ENCODE data around the gene TXNRD2.

The TXNRD2 gene

DNA sequence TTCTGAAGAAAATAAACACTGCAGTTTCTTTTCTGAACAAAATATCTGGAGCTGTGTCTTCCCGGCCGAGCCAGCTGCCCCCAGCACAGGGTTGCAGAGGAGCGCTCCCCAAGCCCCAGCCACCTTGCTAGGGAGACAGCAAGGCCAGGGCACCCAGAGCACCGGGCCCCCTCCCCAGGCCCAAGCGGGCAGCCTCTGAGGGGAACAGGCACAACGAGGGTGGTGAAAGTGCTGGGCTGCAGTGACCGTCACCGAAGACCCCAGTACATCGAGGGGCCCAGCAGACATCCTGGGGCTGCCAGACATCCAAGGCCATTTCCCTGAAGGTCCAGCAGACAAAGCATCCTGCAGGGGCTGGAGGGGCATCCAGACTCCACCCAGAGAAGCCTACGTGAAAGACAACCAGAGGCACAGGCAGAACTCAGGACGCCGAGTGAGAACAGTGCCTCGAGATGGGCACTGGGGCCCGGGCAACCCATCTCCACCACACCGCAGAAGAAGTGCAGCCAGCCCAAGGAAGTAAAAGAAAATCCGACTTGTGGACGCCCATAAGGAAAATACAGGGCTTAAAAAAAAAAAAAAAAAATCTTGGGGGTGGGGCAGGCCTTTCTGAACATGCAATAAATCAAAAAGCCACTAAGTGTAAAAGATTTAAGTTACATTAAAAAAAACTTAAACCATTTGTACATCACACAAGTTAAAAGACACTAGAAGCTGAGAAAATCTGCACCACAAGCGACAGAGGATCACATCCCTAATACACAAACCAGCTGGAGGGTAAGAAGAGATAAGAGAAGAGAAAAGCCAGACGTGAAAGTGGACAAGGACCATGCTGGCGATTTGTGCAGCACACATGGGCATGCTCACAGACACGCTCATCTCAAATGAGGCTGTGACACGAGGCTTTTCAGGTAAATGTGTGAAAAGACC is 36.0 kb downstream of the TXNRD2 start:
- H3K36me3 ChIP-seq (ENCODE audit: insufficient read depth, insufficient read length, low read length): peaks cover 5% of the 10 kb centered on the region
- no peaks in the 10 kb centered on the region for H3K9me3 ChIP-seq (ENCODE audit: insufficient read depth, low read length)
- H3K4me3 ChIP-seq (ENCODE audit: insufficient read length, low read depth): no peak overlapping the region
- H3K4me1 ChIP-seq (ENCODE audit: insufficient read depth, insufficient read length): peaks cover 16% of the 10 kb centered on the region
- H3K27me3 ChIP-seq (ENCODE audit: insufficient read depth, insufficient read length): no peaks in the 10 kb centered on the region
- no peak for DNase-seq (ENCODE audit: low read depth, low spot score)
- no peak for TF ChIP-seq YY1 (IDR thresholded peaks at IDR 0.05; ENCODE audit: insufficient read depth, insufficient read length)
- TF ChIP-seq SUZ12 (IDR thresholded peaks at IDR 0.05; ENCODE audit: extremely low read depth, insufficient read depth, insufficient read length): no peak
- no peak for TF ChIP-seq ZNF274 (IDR thresholded peaks at IDR 0.05; ENCODE audit: low read depth, low read length)
- peak overlapping the region; percentile 21 for H3K9ac ChIP-seq (ENCODE audit: insufficient read length, low read depth)

DNA sequence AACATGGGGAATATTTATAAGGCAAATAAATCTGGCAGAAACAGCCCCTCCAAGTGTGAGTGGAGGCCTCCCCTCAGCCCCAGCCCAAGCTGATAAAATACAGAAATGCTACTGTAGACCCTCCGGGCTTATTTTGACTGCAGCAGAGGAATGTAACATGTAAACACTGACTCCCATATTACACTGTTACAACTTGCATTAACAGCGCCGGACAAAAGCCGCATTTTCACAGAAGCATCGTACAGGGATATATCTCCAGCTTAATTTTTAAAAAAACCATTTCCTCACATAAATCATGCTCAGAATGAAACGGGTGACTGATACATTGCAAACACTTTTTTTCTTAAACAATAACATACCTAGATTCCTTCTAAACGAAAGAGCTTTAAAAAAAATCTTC is 36.7 kb downstream of the TXNRD2 start:
- peaks cover 5% of the 10 kb centered on the region for H3K36me3 ChIP-seq (ENCODE audit: insufficient read depth, insufficient read length, low read length)
- no peak for TF ChIP-seq YY1 (IDR thresholded peaks at IDR 0.05; ENCODE audit: insufficient read depth, insufficient read length)
- TF ChIP-seq SUZ12 (IDR thresholded peaks at IDR 0.05; ENCODE audit: extremely low read depth, insufficient read depth, insufficient read length): no peak
- no peak for TF ChIP-seq ZNF274 (IDR thresholded peaks at IDR 0.05; ENCODE audit: low read depth, low read length)
- no peaks in the 10 kb centered on the region for H3K27me3 ChIP-seq (ENCODE audit: insufficient read depth, insufficient read length)
- no peak for DNase-seq (ENCODE audit: low read depth, low spot score)
- H3K4me1 ChIP-seq (ENCODE audit: insufficient read depth, insufficient read length): peaks cover 16% of the 10 kb centered on the region
- H3K9me3 ChIP-seq (ENCODE audit: insufficient read depth, low read length): no peaks in the 10 kb centered on the region
- H3K9ac ChIP-seq (ENCODE audit: insufficient read length, low read depth): no peak overlapping the region
- no peak overlapping the region for H3K4me3 ChIP-seq (ENCODE audit: insufficient read length, low read depth)

DNA sequence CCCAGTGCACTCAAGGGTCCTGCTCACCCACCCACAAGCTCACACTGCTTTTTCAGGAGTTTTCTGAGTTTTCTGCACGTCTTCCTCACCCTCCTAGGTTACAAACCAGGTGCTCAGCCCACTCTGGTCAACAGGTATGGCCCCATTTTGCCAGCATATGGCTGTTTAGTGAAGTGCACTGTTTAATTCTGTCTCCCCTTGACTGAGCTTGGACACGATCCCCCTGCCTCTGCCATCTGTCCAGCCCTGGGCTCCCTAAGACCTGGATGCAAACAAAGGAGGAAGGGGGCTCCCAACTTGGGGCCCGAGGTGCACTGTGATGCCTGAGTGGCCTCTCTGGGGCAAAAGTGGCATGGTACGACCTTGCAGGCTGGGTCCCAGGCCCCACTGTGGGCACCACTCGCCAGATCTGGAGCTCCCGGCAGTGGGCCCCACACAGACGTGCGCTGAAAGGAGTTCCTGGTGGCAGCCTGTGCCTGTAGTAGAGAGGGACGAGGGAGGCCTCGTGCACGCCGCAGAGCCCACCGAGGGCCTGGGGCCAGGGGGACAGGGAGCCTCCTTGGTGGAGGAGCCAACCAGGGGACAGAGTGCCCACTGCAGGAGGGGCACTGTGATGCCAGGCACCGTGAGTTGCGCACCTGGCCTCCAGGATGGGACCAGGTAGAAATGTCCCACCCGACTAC is 37.3 kb downstream of the TXNRD2 start:
- TF ChIP-seq SUZ12 (IDR thresholded peaks at IDR 0.05; ENCODE audit: extremely low read depth, insufficient read depth, insufficient read length): no peak
- no peak for TF ChIP-seq ZNF274 (IDR thresholded peaks at IDR 0.05; ENCODE audit: low read depth, low read length)
- Histone ChIP-seq H3K4me1 (ENCODE audit: insufficient read depth, insufficient read length) (peaks cover 11% of the 10 kb centered on the region), H3K36me3 (ENCODE audit: insufficient read depth, insufficient read length, low read length) (peaks cover 5% of the 10 kb centered on the region), H3K9ac (ENCODE audit: insufficient read length, low read depth) (no peak overlapping the region), H3K9me3 (ENCODE audit: insufficient read depth, low read length) (no peaks in the 10 kb centered on the region), H3K4me3 (ENCODE audit: insufficient read length, low read depth) (no peak overlapping the region), H3K27me3 (ENCODE audit: insufficient read depth, insufficient read length) (no peaks in the 10 kb centered on the region)
- no peak for DNase-seq (ENCODE audit: low read depth, low spot score)

DNA sequence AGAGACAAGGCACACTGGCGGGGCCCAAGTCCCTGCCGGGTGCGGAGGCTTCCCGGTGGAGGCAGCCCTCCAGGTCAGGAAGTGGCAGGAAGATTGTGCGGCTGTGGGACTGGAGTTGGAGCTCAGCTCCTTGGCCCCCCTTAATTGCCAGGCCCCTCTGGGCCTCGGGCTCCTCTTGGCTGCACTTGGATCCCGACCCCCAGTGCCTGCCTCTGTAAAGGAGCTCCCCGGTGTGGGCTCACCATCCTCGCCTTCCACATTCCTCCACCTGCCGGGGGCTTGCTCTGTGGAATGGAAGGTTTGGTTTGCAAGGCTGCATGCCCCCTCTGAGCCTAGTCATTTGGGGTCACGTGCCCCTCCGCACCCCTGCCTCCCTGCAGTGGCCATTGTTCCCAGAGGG is 38.1 kb downstream of the TXNRD2 start:
- Histone ChIP-seq H3K36me3 (ENCODE audit: insufficient read depth, insufficient read length, low read length) (peaks cover 5% of the 10 kb centered on the region), H3K4me1 (ENCODE audit: insufficient read depth, insufficient read length) (peaks cover 11% of the 10 kb centered on the region), H3K9me3 (ENCODE audit: insufficient read depth, low read length) (no peaks in the 10 kb centered on the region), H3K27me3 (ENCODE audit: insufficient read depth, insufficient read length) (no peaks in the 10 kb centered on the region), H3K4me3 (ENCODE audit: insufficient read length, low read depth) (no peak overlapping the region), H3K9ac (ENCODE audit: insufficient read length, low read depth) (no peak overlapping the region)
- TF ChIP-seq ZNF274 (IDR thresholded peaks at IDR 0.05; ENCODE audit: low read depth, low read length) (no peak), YY1 (IDR thresholded peaks at IDR 0.05; ENCODE audit: insufficient read depth, insufficient read length) (no peak)
- no peak for DNase-seq (ENCODE audit: low read depth, low spot score)

DNA sequence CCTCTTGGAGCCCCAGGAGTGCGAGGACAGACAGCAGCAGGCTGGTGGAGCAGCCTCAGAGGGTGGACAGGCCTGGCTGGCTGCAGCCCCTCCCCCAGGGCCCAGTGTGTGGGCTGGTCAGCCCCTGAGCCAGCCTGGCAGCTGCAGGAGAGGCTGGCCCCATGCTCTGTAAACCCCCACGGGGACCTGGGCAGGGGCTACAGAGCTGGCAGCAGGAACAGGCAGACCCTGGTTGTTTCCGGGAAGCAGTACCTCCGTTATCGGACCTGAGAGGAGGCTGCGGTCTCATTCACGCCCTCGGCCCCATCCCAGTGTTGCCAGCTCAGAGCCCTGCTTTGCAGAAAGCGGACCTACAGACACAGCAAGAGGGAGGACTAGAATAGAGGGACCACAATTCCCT is 38.6 kb downstream of the TXNRD2 start:
- Histone ChIP-seq H3K36me3 (ENCODE audit: insufficient read depth, insufficient read length, low read length) (peaks cover 7% of the 10 kb centered on the region), H3K27me3 (ENCODE audit: insufficient read depth, insufficient read length) (no peaks in the 10 kb centered on the region), H3K4me1 (ENCODE audit: insufficient read depth, insufficient read length) (peaks cover 11% of the 10 kb centered on the region), H3K9me3 (ENCODE audit: insufficient read depth, low read length) (no peaks in the 10 kb centered on the region), H3K9ac (ENCODE audit: insufficient read length, low read depth) (no peak overlapping the region), H3K4me3 (ENCODE audit: insufficient read length, low read depth) (no peak overlapping the region)
- no peak for DNase-seq (ENCODE audit: low read depth, low spot score)
- TF ChIP-seq ZNF274 (IDR thresholded peaks at IDR 0.05; ENCODE audit: low read depth, low read length): no peak
- TF ChIP-seq YY1 (IDR thresholded peaks at IDR 0.05; ENCODE audit: insufficient read depth, insufficient read length): no peak
- TF ChIP-seq SUZ12 (IDR thresholded peaks at IDR 0.05; ENCODE audit: extremely low read depth, insufficient read depth, insufficient read length): no peak

DNA sequence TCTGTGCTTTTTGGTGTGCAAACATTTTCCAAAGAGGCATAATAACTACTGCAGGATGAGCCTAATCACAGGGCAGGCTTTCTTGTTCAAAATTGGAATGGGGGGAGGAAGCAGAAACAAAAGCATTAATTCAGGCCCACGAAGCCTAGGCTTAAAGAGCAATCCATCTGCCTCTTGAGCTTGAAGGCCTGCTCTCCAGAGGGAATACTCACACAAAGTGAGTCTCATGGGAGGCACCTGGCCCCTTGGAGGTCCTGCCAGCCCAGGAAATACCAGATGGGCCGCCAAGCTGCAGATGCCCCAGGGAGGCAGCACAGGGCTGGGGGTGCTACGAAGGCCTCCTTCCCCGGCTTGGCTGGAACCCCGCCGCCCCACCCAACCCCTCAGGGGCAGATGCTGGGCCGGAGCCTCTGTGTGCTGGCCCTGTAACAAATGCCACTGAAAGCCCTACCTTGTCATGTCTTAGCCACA is 39.3 kb downstream of the TXNRD2 start:
- peaks cover 11% of the 10 kb centered on the region for H3K4me1 ChIP-seq (ENCODE audit: insufficient read depth, insufficient read length)
- no peak for DNase-seq (ENCODE audit: low read depth, low spot score)
- no peak for TF ChIP-seq YY1 (IDR thresholded peaks at IDR 0.05; ENCODE audit: insufficient read depth, insufficient read length)
- no peak for TF ChIP-seq SUZ12 (IDR thresholded peaks at IDR 0.05; ENCODE audit: extremely low read depth, insufficient read depth, insufficient read length)
- no peak for TF ChIP-seq ZNF274 (IDR thresholded peaks at IDR 0.05; ENCODE audit: low read depth, low read length)
- no peaks in the 10 kb centered on the region for H3K27me3 ChIP-seq (ENCODE audit: insufficient read depth, insufficient read length)
- H3K36me3 ChIP-seq (ENCODE audit: insufficient read depth, insufficient read length, low read length): peaks cover 14% of the 10 kb centered on the region
- no peaks in the 10 kb centered on the region for H3K9me3 ChIP-seq (ENCODE audit: insufficient read depth, low read length)
- H3K9ac ChIP-seq (ENCODE audit: insufficient read length, low read depth): no peak overlapping the region
- H3K4me3 ChIP-seq (ENCODE audit: insufficient read length, low read depth): no peak overlapping the region

DNA sequence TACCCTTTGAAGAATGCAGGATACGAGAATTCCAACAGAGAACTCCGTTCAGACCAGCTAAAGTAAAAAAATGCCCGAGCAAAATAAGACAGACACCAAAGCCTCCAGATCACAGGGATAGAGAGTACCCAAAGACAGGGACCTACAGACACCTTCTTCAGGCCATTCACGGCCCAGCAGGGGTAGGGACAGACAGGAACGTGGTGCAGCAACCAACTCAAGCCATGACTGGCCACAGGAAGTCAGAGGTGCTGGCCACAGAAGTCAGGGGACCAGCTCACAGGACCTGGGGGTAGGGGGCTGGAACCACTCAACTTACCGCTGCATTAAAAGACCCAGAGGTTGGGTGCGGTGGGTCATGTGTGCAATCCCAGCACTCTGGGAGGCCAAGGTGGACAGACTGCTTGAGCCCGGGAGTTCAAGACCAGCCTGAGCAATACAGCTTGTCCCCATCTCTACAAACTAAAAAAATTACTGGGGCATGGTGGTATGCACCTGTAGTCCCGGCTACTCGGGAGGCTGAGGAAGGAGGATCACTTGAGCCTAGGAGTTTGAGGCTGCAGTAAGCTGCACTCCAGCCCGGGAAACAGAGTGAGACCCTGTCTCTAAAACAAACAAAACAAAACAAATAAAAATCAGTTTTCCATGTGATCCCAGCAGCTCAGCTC is 39.9 kb downstream of the TXNRD2 start:
- peaks cover 14% of the 10 kb centered on the region for H3K36me3 ChIP-seq (ENCODE audit: insufficient read depth, insufficient read length, low read length)
- TF ChIP-seq SUZ12 (IDR thresholded peaks at IDR 0.05; ENCODE audit: extremely low read depth, insufficient read depth, insufficient read length) (no peak), YY1 (IDR thresholded peaks at IDR 0.05; ENCODE audit: insufficient read depth, insufficient read length) (no peak), ZNF274 (IDR thresholded peaks at IDR 0.05; ENCODE audit: low read depth, low read length) (no peak)
- H3K27me3 ChIP-seq (ENCODE audit: insufficient read depth, insufficient read length): no peaks in the 10 kb centered on the region
- no peaks in the 10 kb centered on the region for H3K9me3 ChIP-seq (ENCODE audit: insufficient read depth, low read length)
- H3K4me1 ChIP-seq (ENCODE audit: insufficient read depth, insufficient read length): peaks cover 15% of the 10 kb centered on the region
- no peak overlapping the region for H3K4me3 ChIP-seq (ENCODE audit: insufficient read length, low read depth)
- no peak overlapping the region for H3K9ac ChIP-seq (ENCODE audit: insufficient read length, low read depth)
- no peak for DNase-seq (ENCODE audit: low read depth, low spot score)

All from NT2/D1 (cell line).